Activated CD4-positive, alpha-beta T cell treated with anti-CD3 and anti-CD28 coated beads for 36 hours (primary cell): ENCODE results near the gene MRGPRX4. TPM values are rescaled to one million over a fixed set of nuclear protein-coding genes. Genes with fewer than 3 reads are reported as not detected.

Experiments
- ATAC-seq: fragments of 200-7000 bp; cut with Tn5 transposase; one replicate; pipeline ENCODE4 v1.10.0; 2021; ENCODE audit warnings: mild to moderate bottlenecking, moderate library complexity
- CTCF ChIA-PET: fragments of 350-600 bp; sonication (Branson Sonifier 250); formaldehyde crosslinking; loops from one replicate; lab custom pipeline; 2021; ENCODE audit warnings: antibody characterized with exemption; lab: Charles Lee
- POLR2A ChIA-PET: fragments of 350-600 bp; sonication (Branson Sonifier 250); formaldehyde crosslinking; loops from one replicate; lab custom pipeline; 2021; ENCODE audit warnings: antibody characterized with exemption, inconsistent platforms; lab: Charles Lee
- DNase-seq: peaks from one replicate; pipeline ENCODE4 v3.0.0-alpha.2; 2020
- H3K27ac Mint-ChIP-seq: one replicate; pipeline ENCODE4 v1.8.0; 2021; ENCODE audit warnings: mixed read lengths
- H3K27me3 Mint-ChIP-seq: one replicate; pipeline ENCODE4 v1.8.0; 2021; ENCODE audit warnings: mixed read lengths
- H3K36me3 Mint-ChIP-seq: one replicate; pipeline ENCODE4 v1.8.0; 2021; ENCODE audit warnings: low read depth, mixed read lengths
- H3K4me1 Mint-ChIP-seq: one replicate; pipeline ENCODE4 v1.8.0; 2021; ENCODE audit warnings: mixed read lengths
- H3K4me3 Mint-ChIP-seq: one replicate; pipeline ENCODE4 v1.8.0; 2021; ENCODE audit warnings: mild to moderate bottlenecking, moderate library complexity, mixed read lengths
- H3K9me3 Mint-ChIP-seq: one replicate; pipeline ENCODE4 v1.8.0; 2021; ENCODE audit warnings: low read depth, mixed read lengths
- intact Hi-C, 2 experiments: fragments of 100-400 bp; cut with DNase I in 1 of 2; cut with micrococcal nuclease in 1 of 2; formaldehyde crosslinking; loops; one replicate each; pipeline versions ENCODE4 v1.14.2 to v1.15.1; 2022 to 2024; cut with DNase I, micrococcal nuclease
- total RNA-seq, 2 experiments: library from RNA; stranded (reverse); gene quantifications; one replicate each; pipeline ENCODE4 v1.2.3, GENCODE V29; 2021

The MRGPRX4 gene
- total RNA-seq, 2 experiments from 2014 or later = not detected

DNA sequence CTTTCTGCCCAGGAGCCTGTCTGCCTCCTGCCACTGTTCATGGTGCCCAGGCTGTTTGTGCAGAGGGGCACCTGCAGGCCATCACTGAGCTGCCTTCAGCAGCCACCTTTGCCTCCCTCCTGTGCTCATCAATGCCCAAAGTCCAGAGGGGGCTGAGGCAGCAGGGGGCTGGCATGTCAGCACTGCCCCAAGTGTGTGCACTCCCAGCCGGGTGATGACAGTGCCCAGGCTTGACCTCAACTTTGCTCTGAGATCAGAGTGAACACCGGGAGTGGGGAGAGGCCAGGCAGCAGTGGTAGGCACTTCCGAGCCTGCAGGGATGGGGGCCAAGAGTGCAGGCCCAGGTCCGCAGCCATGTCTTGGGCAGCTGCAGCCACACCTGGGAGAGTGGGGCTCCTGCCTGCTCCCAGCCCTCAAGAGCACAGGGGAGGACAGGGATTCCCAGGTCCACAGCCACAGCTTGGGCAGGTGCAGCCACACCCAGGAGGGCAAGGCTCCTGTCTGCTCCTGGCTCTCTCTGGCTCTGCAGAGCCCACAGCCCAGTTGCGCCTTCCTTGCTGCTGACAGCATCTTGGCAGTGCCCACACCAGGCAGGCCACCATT is 48.7 kb downstream of the MRGPRX4 start:
- no peak overlapping the region for H3K27ac Mint-ChIP-seq
- intact Hi-C loops = no loop called here
- no peaks in the 10 kb centered on the region for H3K36me3 Mint-ChIP-seq
- H3K4me3 Mint-ChIP-seq = no peak overlapping the region
- DNase-seq (no peak), ATAC-seq (no peak)
- no peaks in the 10 kb centered on the region for H3K9me3 Mint-ChIP-seq
- H3K27me3 Mint-ChIP-seq = peaks cover 3% of the 10 kb centered on the region
- no peaks in the 10 kb centered on the region for H3K4me1 Mint-ChIP-seq
- POLR2A ChIA-PET = no interaction called here
- CTCF ChIA-PET = no interaction called here

DNA sequence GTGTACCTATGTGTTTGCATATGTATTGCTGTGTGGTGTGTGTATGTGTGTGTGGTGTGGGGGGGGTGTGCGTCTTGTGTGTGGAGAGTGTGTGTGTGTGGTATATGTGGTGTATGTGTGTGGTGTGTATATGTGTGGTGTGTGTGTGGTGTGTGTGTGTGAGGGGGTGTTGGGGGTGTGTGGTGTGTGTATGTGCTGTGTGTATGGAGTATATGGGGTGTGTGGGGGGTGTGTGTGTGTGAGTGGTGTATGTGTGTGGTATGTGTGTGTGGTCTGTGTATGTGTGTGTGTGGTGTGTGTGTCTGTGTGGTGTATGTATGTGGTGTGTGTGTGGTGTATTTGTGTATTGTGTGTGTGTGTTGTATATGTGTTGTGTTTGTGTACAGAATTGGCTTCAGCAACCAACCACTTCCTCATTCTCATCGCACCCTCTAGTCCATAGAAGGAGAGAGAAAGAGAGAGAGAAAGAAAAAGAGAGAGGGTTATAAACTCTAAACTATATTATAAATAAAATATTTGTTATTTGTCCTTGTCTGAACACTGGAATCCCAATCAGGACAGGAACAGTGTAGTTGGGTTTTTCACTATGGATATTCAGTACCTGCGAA is 50.3 kb downstream of the MRGPRX4 start:
- intact Hi-C loops = no loop called here
- ChIA-PET POLR2A (no interaction called here), CTCF (no interaction called here)

More for the DNA sequence above, 50.3 kb downstream of the MRGPRX4 start:
- no peaks in the 10 kb centered on the region for H3K36me3 Mint-ChIP-seq
- DNase-seq (no peak), ATAC-seq (no peak)
- H3K4me3 Mint-ChIP-seq = no peak overlapping the region
- no peak overlapping the region for H3K27ac Mint-ChIP-seq
- H3K4me1 Mint-ChIP-seq = no peaks in the 10 kb centered on the region
- no peaks in the 10 kb centered on the region for H3K9me3 Mint-ChIP-seq
- peaks cover 5% of the 10 kb centered on the region for H3K27me3 Mint-ChIP-seq

Other genes starting within 250 kb of the MRGPRX4 start
- 10 to 100 TPM; 47.5 to 57.5 TPM for gene SERGEF, start 159.8 kb upstream of the MRGPRX4 start, total RNA-seq
- under 1 TPM; 0.18 to 0.23 TPM for gene TPH1, start 126.6 kb upstream of the MRGPRX4 start, total RNA-seq
- gene SAAL1, start 66.8 kb upstream of the MRGPRX4 start, total RNA-seq = 10 to 100 TPM; 37.4 to 40.9 TPM
- gene MRGPRX3, start 40.3 kb upstream of the MRGPRX4 start, total RNA-seq = not detected
- not detected for gene SAA4, start 64.0 kb downstream of the MRGPRX4 start, total RNA-seq
- not detected for gene SAA2, start 75.8 kb downstream of the MRGPRX4 start, total RNA-seq
- not detected for gene SAA1, start 93.4 kb downstream of the MRGPRX4 start, total RNA-seq
- gene HPS5, start 149.3 kb downstream of the MRGPRX4 start, total RNA-seq = 10 to 100 TPM; 14.3 to 16.1 TPM
- gene GTF2H1, start 149.7 kb downstream of the MRGPRX4 start, total RNA-seq = 10 to 100 TPM; 48.2 to 57.9 TPM
- gene LDHA, start 221.7 kb downstream of the MRGPRX4 start, total RNA-seq = 1,000 to 10,000 TPM; 2,310 to 2,803 TPM
- not detected for gene LDHC, start 239.5 kb downstream of the MRGPRX4 start, total RNA-seq